ENCODE measurements around the gene KCNG1.
"Not testable (repeated sequence)": the region's sequence is repeated elsewhere in the genome, so short reads cannot be mapped to it uniquely, and the experiment has no call there.

KCNG1 gene

DNA sequence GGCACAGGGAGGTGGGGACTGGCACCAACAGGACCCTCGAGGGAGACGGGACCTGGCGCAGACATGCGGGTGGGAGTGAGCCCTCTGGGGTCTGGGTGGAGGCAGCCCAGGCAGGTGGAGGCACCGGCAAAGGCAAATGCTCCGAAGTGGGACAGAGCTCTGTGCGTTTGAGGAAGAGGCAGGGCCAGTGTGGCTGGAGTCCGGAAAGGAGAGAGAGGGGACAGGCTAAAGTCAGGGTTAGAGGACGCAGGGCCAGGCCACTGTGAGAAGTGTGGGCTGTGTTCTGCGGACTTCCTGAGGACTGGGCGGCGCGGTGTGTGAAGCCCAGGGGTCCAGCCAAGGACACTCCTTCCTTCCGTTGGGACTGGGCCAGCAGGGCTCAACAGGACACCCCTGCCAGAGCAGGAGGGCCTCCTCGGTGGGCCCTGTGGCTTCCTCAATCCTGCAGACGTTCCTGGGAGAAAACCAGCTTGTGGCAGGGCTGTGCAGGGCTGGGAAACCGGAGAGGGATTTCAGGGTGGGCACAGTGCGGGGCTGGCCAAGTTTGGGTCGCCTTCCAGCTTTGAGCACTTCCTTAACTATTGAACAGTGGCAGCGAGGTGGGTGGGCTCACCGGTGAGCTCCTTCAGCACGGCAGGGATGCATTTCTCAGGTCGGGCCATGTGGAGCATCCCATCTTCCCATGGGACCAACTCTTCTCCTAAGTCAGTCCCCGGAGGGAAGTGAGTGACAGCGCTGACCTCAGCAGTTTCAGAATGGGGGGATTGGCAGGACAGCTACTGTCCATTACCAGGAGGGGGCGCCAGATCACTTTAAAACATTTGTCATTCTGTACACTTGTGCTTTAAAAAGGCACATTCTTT is 41.8 kb downstream of the KCNG1 start:
- ChIA-PET CTCF (interaction anchor here (0.9 to 11.4 kb wide), 14 partner anchors 9 to 412 kb away, joined by 3 to 184 read pairs (median 5); partner anchors contain the start of genes BCAS4 and MOCS3), POLR2A (interaction anchor here (0.8 kb wide), 1 partner anchor 23 kb away, joined by 3 read pairs; no protein-coding TSS in a partner anchor)
- Histone ChIP-seq H3K27me3 (replicated peaks in 2 of 5; ENCODE audit: control insufficient read depth in 4 of 5, insufficient read depth in 5 of 5, low read length in 4 of 5) (peaks cover 0 to 15% (median 7%) of the 10 kb centered on the region in 5 experiments), H3K9me3 (ENCODE audit: control extremely low read depth in 1 of 5, control insufficient read depth in 4 of 5, insufficient read depth in 2 of 5, low read depth in 1 of 5, low read length in 4 of 5) (no peaks in the 10 kb centered on the region), H3K4me1 (ENCODE audit: control extremely low read depth in 1 of 4, control insufficient read depth in 4 of 4, insufficient read depth in 4 of 4, low read length in 3 of 4) (peaks cover 0 to 4% (median 0%) of the 10 kb centered on the region in 4 experiments), H3K4me3 (ENCODE audit: control insufficient read depth in 1 of 7, extremely low read depth in 1 of 7, insufficient read depth in 4 of 7, low read depth in 2 of 7, low read length in 6 of 7) (peak overlapping the region in 1 of 7 experiments; percentile 57), H3K36me3 (ENCODE audit: control insufficient read depth in 4 of 4, insufficient read depth in 4 of 4, low read length in 3 of 4) (no peaks in the 10 kb centered on the region), H3K27ac (ENCODE audit: insufficient read depth in 1 of 2, low read depth in 1 of 2, low read length in 2 of 2, poor library complexity in 1 of 2, severe bottlenecking in 2 of 2) (no peak overlapping the region)
- WGBS (ENCODE audit: insufficient coverage) = 55% methylated on average over 24 of the region's 26 CpGs
- DNase-seq = peak; percentile 66 to 77 (median 75)

DNA sequence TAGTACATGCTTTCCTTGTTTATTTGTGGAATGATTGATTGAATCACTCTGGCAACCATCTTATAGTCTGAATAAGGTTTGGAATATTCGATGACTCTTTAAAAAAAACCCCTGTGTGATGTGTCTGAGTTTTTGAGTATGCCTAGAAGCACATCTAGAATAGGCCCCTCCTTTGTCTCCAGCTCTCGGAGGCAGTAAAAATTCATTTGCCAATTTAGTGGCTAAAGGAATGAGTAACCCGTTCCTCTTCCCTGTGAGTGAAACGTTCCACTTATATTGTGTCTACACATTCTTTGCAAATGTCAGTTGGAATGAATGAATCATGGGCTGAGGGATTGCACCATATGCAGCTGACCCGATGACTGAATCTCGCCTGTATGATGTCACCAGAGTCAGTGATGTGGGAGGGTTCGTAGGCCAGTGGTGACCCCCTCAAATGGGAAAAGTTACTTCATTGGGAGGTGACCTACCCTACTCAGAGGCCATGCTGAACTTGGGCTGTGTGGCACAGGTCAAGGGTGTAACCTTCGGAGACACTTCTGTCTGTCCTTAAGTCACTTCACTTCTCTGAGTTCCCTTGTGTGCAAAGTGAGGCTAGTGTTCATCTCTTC is 42.7 kb downstream of the KCNG1 start:
- H3K4me1 ChIP-seq (ENCODE audit: control extremely low read depth in 1 of 4, control insufficient read depth in 4 of 4, insufficient read depth in 4 of 4, low read length in 3 of 4) = peaks cover 0 to 4% (median 0%) of the 10 kb centered on the region in 4 experiments
- peaks cover 0 to 15% (median 7%) of the 10 kb centered on the region in 5 experiments for H3K27me3 ChIP-seq (replicated peaks in 2 of 5; ENCODE audit: control insufficient read depth in 4 of 5, insufficient read depth in 5 of 5, low read length in 4 of 5)
- H3K9me3 ChIP-seq (ENCODE audit: control extremely low read depth in 1 of 5, control insufficient read depth in 4 of 5, insufficient read depth in 2 of 5, low read depth in 1 of 5, low read length in 4 of 5) = no peaks in the 10 kb centered on the region
- H3K36me3 ChIP-seq (ENCODE audit: control insufficient read depth in 4 of 4, insufficient read depth in 4 of 4, low read length in 3 of 4) = no peaks in the 10 kb centered on the region
- ChIA-PET CTCF (interaction anchor here (2.1 to 11.4 kb wide), 5 partner anchors 8 to 326 kb away, joined by 4 to 184 read pairs (median 12); no protein-coding TSS in a partner anchor), POLR2A (no interaction called here)
- no peak overlapping the region for H3K4me3 ChIP-seq (ENCODE audit: control insufficient read depth in 1 of 7, extremely low read depth in 1 of 7, insufficient read depth in 4 of 7, low read depth in 2 of 7, low read length in 6 of 7)
- no peak for DNase-seq
- 98% methylated on average over 5 of the region's 8 CpGs for WGBS (ENCODE audit: insufficient coverage)
- no peak overlapping the region for H3K27ac ChIP-seq (ENCODE audit: insufficient read depth in 1 of 2, low read depth in 1 of 2, low read length in 2 of 2, poor library complexity in 1 of 2, severe bottlenecking in 2 of 2)

DNA sequence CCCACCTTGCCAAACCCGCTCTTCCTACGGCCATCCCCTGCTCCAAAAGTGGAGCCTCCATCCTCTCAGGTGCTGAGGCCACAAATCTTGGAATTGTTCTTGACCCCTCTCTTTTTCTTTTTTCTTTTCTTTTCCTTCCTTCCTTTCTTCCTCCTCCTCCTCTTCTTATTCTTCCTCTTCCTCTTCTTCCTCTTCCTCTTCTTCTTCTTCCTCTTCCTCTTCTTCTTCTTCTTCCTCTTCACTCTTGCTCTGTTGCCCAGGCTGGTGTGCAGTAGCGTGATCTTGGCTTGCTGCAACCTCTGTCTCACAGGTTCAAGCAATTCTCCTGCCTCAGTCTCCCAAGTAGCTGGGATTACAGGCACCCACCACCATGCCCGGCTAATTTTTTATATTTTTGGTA is 44.4 kb downstream of the KCNG1 start:
- H3K36me3 ChIP-seq (ENCODE audit: control insufficient read depth in 4 of 4, insufficient read depth in 4 of 4, low read length in 3 of 4); DNase-seq; H3K9me3 ChIP-seq (ENCODE audit: control extremely low read depth in 1 of 5, control insufficient read depth in 4 of 5, insufficient read depth in 2 of 5, low read depth in 1 of 5, low read length in 4 of 5); H3K4me3 ChIP-seq (ENCODE audit: control insufficient read depth in 1 of 7, extremely low read depth in 1 of 7, insufficient read depth in 4 of 7, low read depth in 2 of 7, low read length in 6 of 7); POLR2A ChIA-PET; H3K4me1 ChIP-seq (ENCODE audit: control extremely low read depth in 1 of 4, control insufficient read depth in 4 of 4, insufficient read depth in 4 of 4, low read length in 3 of 4); H3K27ac ChIP-seq (ENCODE audit: insufficient read depth in 1 of 2, low read depth in 1 of 2, low read length in 2 of 2, poor library complexity in 1 of 2, severe bottlenecking in 2 of 2): not testable (repeated sequence)
- CTCF ChIA-PET = interaction anchor here (1.1 to 1.4 kb wide), 3 partner anchors 9 to 331 kb away, joined by 3 to 6 read pairs (median 4); no protein-coding TSS in a partner anchor
- WGBS (ENCODE audit: insufficient coverage) = 92% methylated on average over 3 of the region's 4 CpGs
- H3K27me3 ChIP-seq (replicated peaks in 2 of 5; ENCODE audit: control insufficient read depth in 4 of 5, insufficient read depth in 5 of 5, low read length in 4 of 5) = peaks cover 0 to 11% (median 4%) of the 10 kb centered on the region in 5 experiments

DNA sequence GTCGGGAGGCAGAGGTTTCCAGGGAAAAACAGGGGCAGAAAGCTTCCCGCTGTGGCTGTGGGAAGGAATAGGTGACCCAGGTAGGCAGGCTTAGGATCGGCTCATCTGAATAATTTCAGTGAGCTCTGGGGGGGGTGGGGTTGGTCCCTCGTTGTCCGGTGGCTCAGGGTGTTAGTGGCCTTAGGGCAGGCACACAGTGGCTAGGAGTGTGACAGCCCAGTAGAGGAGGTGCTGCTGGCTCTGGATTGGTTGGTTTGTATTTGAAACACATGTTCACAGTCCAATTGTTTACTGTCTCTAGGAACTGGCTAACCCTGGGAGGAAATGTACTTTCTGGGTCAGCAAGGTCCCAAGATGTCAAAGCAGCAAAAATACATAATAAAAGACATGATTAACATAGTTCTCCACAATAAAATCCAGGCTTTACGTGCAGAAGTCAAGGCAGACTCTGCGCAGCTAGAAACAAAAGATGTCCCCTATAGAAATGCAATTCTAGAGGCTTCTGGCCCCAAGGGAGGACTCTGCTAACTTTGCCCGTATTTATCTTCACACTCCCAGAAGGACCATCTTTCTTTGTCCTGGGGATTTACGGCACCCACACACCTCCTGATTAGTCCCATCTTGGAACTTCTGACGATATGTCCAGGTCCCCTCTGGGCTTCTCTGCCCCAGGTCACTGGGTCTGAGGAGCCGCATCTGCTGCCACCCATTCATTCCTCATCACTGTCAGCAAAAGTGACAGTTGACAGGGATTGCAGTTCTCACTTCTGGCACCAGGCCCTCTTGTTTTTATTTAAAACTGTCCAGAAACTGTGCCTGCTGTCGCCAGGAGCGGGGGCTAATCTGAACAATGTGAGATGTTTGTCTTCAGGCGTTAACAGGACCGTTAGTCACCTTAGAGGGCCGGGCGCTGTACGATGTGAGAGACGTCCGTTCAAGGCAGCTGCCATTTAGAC is 45.6 kb downstream of the KCNG1 start:
- no peaks in the 10 kb centered on the region for H3K9me3 ChIP-seq (ENCODE audit: control extremely low read depth in 1 of 5, control insufficient read depth in 4 of 5, insufficient read depth in 2 of 5, low read depth in 1 of 5, low read length in 4 of 5)
- no peaks in the 10 kb centered on the region for H3K36me3 ChIP-seq (ENCODE audit: control insufficient read depth in 4 of 4, insufficient read depth in 4 of 4, low read length in 3 of 4)
- no peak overlapping the region for H3K4me3 ChIP-seq (ENCODE audit: control insufficient read depth in 1 of 7, extremely low read depth in 1 of 7, insufficient read depth in 4 of 7, low read depth in 2 of 7, low read length in 6 of 7)
- CTCF ChIA-PET = interaction anchor here (0.9 to 1.4 kb wide), 4 partner anchors 11 to 332 kb away, joined by 3 to 6 read pairs (median 4); no protein-coding TSS in a partner anchor
- no peak for DNase-seq
- 85% methylated on average over 20 of the region's 20 CpGs for WGBS (ENCODE audit: insufficient coverage)
- POLR2A ChIA-PET = no interaction called here
- H3K27ac ChIP-seq (ENCODE audit: insufficient read depth in 1 of 2, low read depth in 1 of 2, low read length in 2 of 2, poor library complexity in 1 of 2, severe bottlenecking in 2 of 2) = no peak overlapping the region
- peaks cover 0 to 4% (median 0%) of the 10 kb centered on the region in 4 experiments for H3K4me1 ChIP-seq (ENCODE audit: control extremely low read depth in 1 of 4, control insufficient read depth in 4 of 4, insufficient read depth in 4 of 4, low read length in 3 of 4)
- peaks cover 0 to 11% (median 4%) of the 10 kb centered on the region in 5 experiments for H3K27me3 ChIP-seq (replicated peaks in 2 of 5; ENCODE audit: control insufficient read depth in 4 of 5, insufficient read depth in 5 of 5, low read length in 4 of 5)

DNA sequence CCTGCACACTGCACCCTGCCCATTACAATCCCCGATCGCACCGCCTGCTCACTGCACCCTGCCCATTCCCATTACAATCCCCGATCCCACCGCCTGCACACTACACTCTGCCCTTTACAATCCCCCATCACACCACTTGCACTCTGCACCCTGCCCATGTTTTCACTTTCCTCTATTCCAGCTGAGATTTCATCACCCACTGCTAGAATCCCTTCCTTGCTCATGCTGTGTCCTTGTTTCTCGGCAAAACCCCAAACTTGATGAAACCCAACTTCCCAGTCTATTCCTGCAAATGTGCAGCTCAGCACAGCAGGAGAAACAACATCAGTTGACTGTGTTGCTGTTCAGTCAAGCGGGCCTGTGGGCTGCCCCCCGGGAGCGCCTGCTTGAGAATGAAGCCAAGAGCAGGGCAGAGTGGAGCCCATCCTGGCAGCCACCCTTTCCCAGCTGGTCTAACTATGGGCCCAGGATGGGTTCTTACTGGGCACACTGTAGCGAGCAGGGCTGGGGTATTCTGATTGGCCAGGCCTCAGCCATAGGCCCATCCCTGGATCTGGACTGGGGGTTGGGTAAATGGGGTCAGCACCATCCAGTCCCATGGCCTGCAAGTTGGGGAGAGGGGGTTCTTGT is 47.1 kb downstream of the KCNG1 start:
- Histone ChIP-seq H3K27me3 (replicated peaks in 2 of 5; ENCODE audit: control insufficient read depth in 4 of 5, insufficient read depth in 5 of 5, low read length in 4 of 5) (peaks cover 0 to 11% (median 4%) of the 10 kb centered on the region in 5 experiments), H3K36me3 (ENCODE audit: control insufficient read depth in 4 of 4, insufficient read depth in 4 of 4, low read length in 3 of 4) (no peaks in the 10 kb centered on the region), H3K4me1 (ENCODE audit: control extremely low read depth in 1 of 4, control insufficient read depth in 4 of 4, insufficient read depth in 4 of 4, low read length in 3 of 4) (no peaks in the 10 kb centered on the region), H3K27ac (ENCODE audit: insufficient read depth in 1 of 2, low read depth in 1 of 2, low read length in 2 of 2, poor library complexity in 1 of 2, severe bottlenecking in 2 of 2) (no peak overlapping the region), H3K9me3 (ENCODE audit: control extremely low read depth in 1 of 5, control insufficient read depth in 4 of 5, insufficient read depth in 2 of 5, low read depth in 1 of 5, low read length in 4 of 5) (no peaks in the 10 kb centered on the region), H3K4me3 (ENCODE audit: control insufficient read depth in 1 of 7, extremely low read depth in 1 of 7, insufficient read depth in 4 of 7, low read depth in 2 of 7, low read length in 6 of 7) (no peak overlapping the region)
- ChIA-PET POLR2A (no interaction called here), CTCF (no interaction called here)
- no peak for DNase-seq
- 88% methylated on average over 8 of the region's 10 CpGs for WGBS (ENCODE audit: insufficient coverage)

DNA sequence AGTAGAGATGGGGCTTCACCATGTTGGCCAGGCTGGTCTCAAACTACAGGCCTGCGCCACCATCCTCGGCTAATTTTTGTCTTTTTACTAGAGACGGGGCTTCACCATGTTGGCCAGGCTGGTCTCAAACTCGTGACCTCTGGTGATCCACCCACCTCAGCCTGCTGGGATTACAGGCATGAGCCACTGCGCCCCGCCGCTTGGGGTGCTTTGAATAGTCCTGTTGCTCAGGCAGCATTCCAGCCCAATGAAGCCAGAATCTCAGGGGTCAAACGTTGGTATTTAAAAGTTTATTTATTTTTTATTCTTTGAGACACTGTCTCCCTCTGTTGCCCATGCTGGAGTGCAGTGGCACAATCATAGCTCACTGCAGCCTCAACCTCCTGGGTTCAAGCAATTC is 53.0 kb downstream of the KCNG1 start:
- ChIA-PET CTCF (no interaction called here), POLR2A (no interaction called here)

More for the DNA sequence above, 53.0 kb downstream of the KCNG1 start:
- Histone ChIP-seq H3K27me3 (replicated peaks in 2 of 5; ENCODE audit: control insufficient read depth in 4 of 5, insufficient read depth in 5 of 5, low read length in 4 of 5) (peaks cover 0 to 11% (median 4%) of the 10 kb centered on the region in 5 experiments), H3K9me3 (ENCODE audit: control extremely low read depth in 1 of 5, control insufficient read depth in 4 of 5, insufficient read depth in 2 of 5, low read depth in 1 of 5, low read length in 4 of 5) (no peaks in the 10 kb centered on the region), H3K4me1 (ENCODE audit: control extremely low read depth in 1 of 4, control insufficient read depth in 4 of 4, insufficient read depth in 4 of 4, low read length in 3 of 4) (no peaks in the 10 kb centered on the region), H3K36me3 (ENCODE audit: control insufficient read depth in 4 of 4, insufficient read depth in 4 of 4, low read length in 3 of 4) (no peaks in the 10 kb centered on the region), H3K4me3 (ENCODE audit: control insufficient read depth in 1 of 7, extremely low read depth in 1 of 7, insufficient read depth in 4 of 7, low read depth in 2 of 7, low read length in 6 of 7) (no peak overlapping the region), H3K27ac (ENCODE audit: insufficient read depth in 1 of 2, low read depth in 1 of 2, low read length in 2 of 2, poor library complexity in 1 of 2, severe bottlenecking in 2 of 2) (no peak overlapping the region)
- DNase-seq = no peak
- 100% methylated on average over 4 of the region's 8 CpGs for WGBS (ENCODE audit: insufficient coverage)
